ENCODE data around the gene HMCN1.

HMCN1 gene

GRCh38 chr1:185808631-185809030 lies 74.4 kb downstream of the HMCN1 start:
- no peak for DNase-seq

GRCh38 chr1:185811073-185811709 lies 77.0 kb downstream of the HMCN1 start:
- no peak for DNase-seq

- no peak for DNase-seq
These were observed 78.7 kb downstream of the HMCN1 start for GRCh38 chr1:185812934-185813333.

- peak; percentile 69 for DNase-seq
These were observed 79.3 kb downstream of the HMCN1 start for GRCh38 chr1:185813401-185813979.

GRCh38 chr1:185816460-185816859 lies 82.3 kb downstream of the HMCN1 start:
- no peak for DNase-seq

- DNase-seq = peak; percentile 48
These were observed 85.6 kb downstream of the HMCN1 start for GRCh38 chr1:185819798-185820197.

- no peak for DNase-seq
These were observed 87.6 kb downstream of the HMCN1 start for GRCh38 chr1:185821612-185822385.

GRCh38 chr1:185823467-185823866 lies 89.3 kb downstream of the HMCN1 start:
- DNase-seq = no peak

- no peak for DNase-seq
These were observed 89.9 kb downstream of the HMCN1 start for GRCh38 chr1:185824106-185824505.

GRCh38 chr1:185825556-185825955 lies 91.4 kb downstream of the HMCN1 start:
- no peak for DNase-seq

GRCh38 chr1:185834371-185834905 lies 100.2 kb downstream of the HMCN1 start:
- DNase-seq = no peak

- DNase-seq = no peak
These were observed 101.0 kb downstream of the HMCN1 start for GRCh38 chr1:185835191-185835590.

GRCh38 chr1:185837711-185838110 lies 103.5 kb downstream of the HMCN1 start:
- no peak for DNase-seq

- DNase-seq = no peak
These were observed 103.9 kb downstream of the HMCN1 start for GRCh38 chr1:185838111-185838510.

- no peak for DNase-seq
These were observed 106.7 kb downstream of the HMCN1 start for GRCh38 chr1:185840880-185841279.

- DNase-seq = no peak
These were observed 109.2 kb downstream of the HMCN1 start for GRCh38 chr1:185843297-185843869.

GRCh38 chr1:185843986-185844385 lies 109.8 kb downstream of the HMCN1 start:
- no peak for DNase-seq

GRCh38 chr1:185846672-185847444 lies 112.7 kb downstream of the HMCN1 start:
- no peak for DNase-seq

GRCh38 chr1:185849014-185849413 lies 114.8 kb downstream of the HMCN1 start:
- no peak for DNase-seq

- DNase-seq = no peak
These were observed 116.2 kb downstream of the HMCN1 start for GRCh38 chr1:185850366-185850765.

- DNase-seq = no peak
These were observed 119.5 kb downstream of the HMCN1 start for GRCh38 chr1:185853739-185854138.

GRCh38 chr1:185856482-185856881 lies 122.3 kb downstream of the HMCN1 start:
- no peak for DNase-seq

- no peak for DNase-seq
These were observed 123.3 kb downstream of the HMCN1 start for GRCh38 chr1:185857442-185857841.

Measured in hematopoietic multipotent progenitor cell treated with erythropoietin and hydrocortisone succinate and interleukin-3 and kit ligand, for 8 days (in vitro differentiated cells).